ENCODE measurements around the gene OPRD1.
A peak's percentile ranks its signal among the peaks of the same experiment; 100 is the strongest.

The OPRD1 gene

GRCh38 chr1:28914228-28915030 is 102.5 kb downstream of the OPRD1 start, which contains the start of gene EPB41:
Gene EPB41 (plus strand): TSS chr1:28914569. CDS start chr1:28987438, 72,869 bp downstream.
- DNase-seq = peak; percentile 95 to 97

GRCh38 chr1:28915031-28915895 is 103.3 kb downstream of the OPRD1 start:
- DNase-seq = peak; percentile 55 to 63

- peak in 1 of 2 experiments; percentile 14 for DNase-seq
Observed at GRCh38 chr1:28917757-28918118, 105.8 kb downstream of the OPRD1 start.

Measured in NCI-H524 (cell line).